Vagina (tissue), 2 donors: ENCODE results near the gene JADE2.

Experiments used
- POLR2A ChIP-seq, 2 donors: fragments of 450-650 bp; IDR thresholded peaks; one replicate each; pipeline ENCODE4 v1.6.1; 2017; ENCODE audit warnings: antibody characterized with exemption in 2 of 2, mild to moderate bottlenecking in 2 of 2, moderate library complexity in 2 of 2
- POLR2AphosphoS5 ChIP-seq, 2 donors: sonication (generic); formaldehyde crosslinking; IDR thresholded peaks; one replicate each; pipeline ENCODE4 v1.9.0; 2017; ENCODE audit warnings: antibody characterized with exemption in 2 of 2, mild to moderate bottlenecking in 2 of 2, low read depth in 1 of 2; ENCODE audit not compliant: insufficient read depth in 1 of 2
- TF ChIP-seq, protein P1 (sequence below), 3 experiments: fragments of 450-650 bp in 2 of 3; fragments of 200-600 bp in 1 of 3; sonication (generic) in 1 of 3; IDR thresholded peaks; one replicate each; pipeline ENCODE4 v1.5.1; 2017 to 2019; ENCODE audit warnings: antibody characterized with exemption in 3 of 3, mild to moderate bottlenecking in 2 of 3, moderate library complexity in 2 of 3

DNA sequence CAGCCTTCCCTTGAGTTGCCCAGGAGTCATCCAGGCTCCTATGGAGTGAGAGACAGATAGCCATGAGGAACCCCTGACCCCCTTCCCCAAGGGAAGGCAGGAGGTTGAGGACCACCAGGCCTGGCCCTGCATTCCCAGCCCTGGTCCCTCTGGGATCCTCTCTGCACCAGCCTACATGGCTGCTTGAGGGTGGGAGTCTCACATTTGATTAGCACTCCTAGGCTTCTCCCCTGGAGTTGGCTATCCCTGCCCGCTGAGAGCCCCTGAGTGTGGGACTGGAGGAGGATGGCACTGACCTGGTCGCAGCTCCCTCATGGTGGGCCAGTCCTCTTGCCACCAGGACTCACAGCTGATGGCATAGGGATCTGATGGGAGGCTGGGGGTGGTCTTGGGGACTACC, 60.5 kb downstream of the JADE2 start:
- TF ChIP-seq POLR2A (IDR thresholded peaks at IDR 0.05) (no peak), POLR2AphosphoS5 (IDR thresholded peaks at IDR 0.05; ENCODE audit: insufficient read depth in 1 of 2, low read depth in 1 of 2) (no peak)
- TF ChIP-seq, protein P1, sequence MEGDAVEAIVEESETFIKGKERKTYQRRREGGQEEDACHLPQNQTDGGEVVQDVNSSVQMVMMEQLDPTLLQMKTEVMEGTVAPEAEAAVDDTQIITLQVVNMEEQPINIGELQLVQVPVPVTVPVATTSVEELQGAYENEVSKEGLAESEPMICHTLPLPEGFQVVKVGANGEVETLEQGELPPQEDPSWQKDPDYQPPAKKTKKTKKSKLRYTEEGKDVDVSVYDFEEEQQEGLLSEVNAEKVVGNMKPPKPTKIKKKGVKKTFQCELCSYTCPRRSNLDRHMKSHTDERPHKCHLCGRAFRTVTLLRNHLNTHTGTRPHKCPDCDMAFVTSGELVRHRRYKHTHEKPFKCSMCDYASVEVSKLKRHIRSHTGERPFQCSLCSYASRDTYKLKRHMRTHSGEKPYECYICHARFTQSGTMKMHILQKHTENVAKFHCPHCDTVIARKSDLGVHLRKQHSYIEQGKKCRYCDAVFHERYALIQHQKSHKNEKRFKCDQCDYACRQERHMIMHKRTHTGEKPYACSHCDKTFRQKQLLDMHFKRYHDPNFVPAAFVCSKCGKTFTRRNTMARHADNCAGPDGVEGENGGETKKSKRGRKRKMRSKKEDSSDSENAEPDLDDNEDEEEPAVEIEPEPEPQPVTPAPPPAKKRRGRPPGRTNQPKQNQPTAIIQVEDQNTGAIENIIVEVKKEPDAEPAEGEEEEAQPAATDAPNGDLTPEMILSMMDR (IDR thresholded peaks at IDR 0.05), result no peak
